AG04450 (cell line): ENCODE measurements around the gene F11. TPM values are rescaled to one million over a fixed set of nuclear protein-coding genes. Genes with fewer than 3 reads are reported as not detected.
"Not testable (repeated sequence)": the region's sequence is repeated elsewhere in the genome, so short reads cannot be mapped to it uniquely, and the experiment has no call there.

ENCODE experiments used
- CTCF ChIA-PET: fragments of 300-600, 350-600 bp; formaldehyde crosslinking; extraction: SDS; loops from one replicate; lab custom pipeline; 2022; ENCODE audit warnings: antibody characterized with exemption, inconsistent platforms; lab: Charles Lee
- POLR2A ChIA-PET: fragments of 350-600 bp; formaldehyde crosslinking; extraction: SDS; loops from one replicate; lab custom pipeline; 2021; ENCODE audit warnings: antibody characterized with exemption, inconsistent platforms; lab: Yijun Ruan, JAX
- DNase-seq: peaks from one replicate; pipeline ENCODE4 v3.0.0-alpha.2; 2011; ENCODE audit warnings: low read depth, low spot score
- H3K27ac ChIP-seq: one replicate; pipeline ENCODE4 v1.5.1; 2012; ENCODE audit warnings: low read depth, low read length, control low read depth
- H3K27me3 ChIP-seq: one replicate; pipeline ENCODE4 v1.6.0; 2012; ENCODE audit warnings: low read length; ENCODE audit not compliant: control insufficient read depth, insufficient read depth
- H3K4me3 ChIP-seq: 2 replicates; pipeline ENCODE4 v1.5.1; 2011; ENCODE audit warnings: mild to moderate bottlenecking, low read depth, low read length, control low read depth
- H3K9me3 ChIP-seq: 2 replicates; pipeline ENCODE4 v1.5.1; 2012; ENCODE audit warnings: low read length; ENCODE audit not compliant: control insufficient read depth, insufficient read depth
- CTCF ChIP-seq: IDR thresholded peaks from 2 replicates; pipeline ENCODE4 v1.5.1; 2011; ENCODE audit warnings: low read depth, low read length, control low read depth, inconsistent platforms
- polyA plus RNA-seq: library from polyadenylated mRNA; depleted of rRNA; stranded (reverse); fragments of >200 nt; gene quantifications from 2 replicates; pipeline ENCODE4 v1.2.3, GENCODE V29; 2011

The F11 gene
- polyA plus RNA-seq, 1 experiment: not detected

DNA sequence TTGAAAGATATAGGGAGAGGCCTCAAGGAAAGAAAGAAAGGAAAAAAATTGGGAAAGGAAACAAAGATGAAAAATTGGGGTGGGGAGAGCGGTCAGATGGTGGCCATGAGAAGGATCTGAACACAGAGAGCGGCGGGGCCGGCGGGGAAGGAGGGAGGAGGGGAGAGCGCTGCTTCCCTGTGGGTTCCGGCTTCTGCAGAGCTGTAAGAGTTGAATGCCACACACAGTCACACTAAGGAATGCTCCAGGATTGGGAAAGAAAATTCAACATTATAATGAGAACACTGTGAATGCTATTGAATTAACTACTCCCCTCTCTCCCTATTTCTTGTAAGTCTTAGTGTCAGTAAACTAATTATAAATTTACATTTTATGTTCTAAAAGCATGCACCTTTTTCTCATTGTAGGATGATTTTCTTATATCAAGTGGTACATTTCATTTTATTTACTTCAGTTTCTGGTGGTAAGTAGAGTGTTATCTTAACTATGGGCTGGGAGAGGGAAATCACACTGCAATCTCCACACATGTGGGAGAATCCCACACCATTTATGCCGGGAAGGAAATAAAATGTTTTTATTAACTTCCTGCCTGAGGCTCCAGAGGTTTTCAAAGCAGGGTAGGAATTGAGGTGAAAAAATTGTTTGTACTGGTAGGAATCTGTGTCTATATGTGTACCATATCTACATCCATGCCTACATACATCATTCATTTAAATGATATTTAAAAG, 904 bp downstream of the F11 start:
- H3K4me3 ChIP-seq: no peak overlapping the region
- ChIA-PET CTCF (no interaction called here), POLR2A (no interaction called here)
- no peaks in the 10 kb centered on the region for H3K27me3 ChIP-seq
- H3K9me3 ChIP-seq: no peaks in the 10 kb centered on the region
- no peak overlapping the region for H3K27ac ChIP-seq
- TF ChIP-seq CTCF: no peak
- no peak for DNase-seq

DNA sequence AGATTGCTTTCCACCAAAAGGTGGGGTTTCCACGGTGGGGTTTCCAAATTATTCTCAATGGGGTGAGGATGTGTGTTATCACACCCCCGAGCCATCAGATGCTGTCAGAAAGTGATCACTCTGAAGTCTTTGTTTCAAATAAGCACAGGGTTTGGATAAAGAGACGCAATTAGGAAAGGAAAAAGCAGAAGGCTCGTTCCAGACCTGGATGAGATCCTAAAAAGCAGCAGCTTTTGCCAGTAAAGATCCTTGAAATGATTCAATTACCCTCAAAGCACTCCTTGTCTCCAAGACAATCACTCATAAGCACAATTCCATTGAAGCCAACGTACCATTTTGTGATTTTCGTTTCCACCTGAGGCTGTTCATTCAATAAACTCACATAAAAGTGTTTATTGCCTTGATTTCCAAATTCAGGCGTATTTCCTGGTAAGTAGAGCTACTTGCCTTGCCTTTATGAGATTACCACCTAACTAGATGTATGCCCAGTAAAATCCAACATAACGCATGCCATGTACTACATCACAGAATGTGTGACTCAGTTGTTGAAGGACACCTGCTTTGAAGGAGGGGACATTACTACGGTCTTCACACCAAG, 5.2 kb downstream of the F11 start:
- ChIA-PET POLR2A (no interaction called here), CTCF (no interaction called here)
- no peak overlapping the region for H3K27ac ChIP-seq
- H3K9me3 ChIP-seq: no peaks in the 10 kb centered on the region
- peaks cover 4% of the 10 kb centered on the region for H3K27me3 ChIP-seq
- H3K4me3 ChIP-seq: no peak overlapping the region
- TF ChIP-seq CTCF: no peak
- DNase-seq: no peak

GRCh38 chr4:186272699-186273391, 6.9 kb downstream of the F11 start:
- no peak overlapping the region for H3K4me3 ChIP-seq
- DNase-seq: no peak
- H3K27me3 ChIP-seq: peaks cover 4% of the 10 kb centered on the region
- no peaks in the 10 kb centered on the region for H3K9me3 ChIP-seq
- POLR2A ChIA-PET: no interaction called here
- H3K27ac ChIP-seq: no peak overlapping the region
- TF ChIP-seq CTCF: no peak
- CTCF ChIA-PET: no interaction called here

DNA sequence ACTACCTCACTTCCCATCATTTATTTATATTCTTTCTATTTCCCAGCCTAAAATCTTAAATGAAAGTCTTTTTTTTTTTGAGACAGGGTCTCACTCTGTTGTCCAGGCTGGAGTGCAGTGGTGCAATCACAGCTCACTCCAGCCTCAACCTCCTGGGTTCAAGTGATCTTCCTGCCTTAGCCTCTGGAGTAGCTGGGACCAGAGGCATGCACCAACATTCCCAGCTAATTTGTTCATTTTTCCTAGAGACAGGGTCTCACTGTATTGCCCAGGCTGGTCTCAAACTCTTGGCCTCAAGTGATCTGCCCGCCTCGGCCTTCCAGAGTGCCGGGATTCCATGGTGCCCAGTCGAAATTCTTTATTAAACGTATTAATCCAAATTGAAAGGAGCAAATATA, 7.4 kb downstream of the F11 start:
- CTCF ChIA-PET: not testable (repeated sequence)

DNA sequence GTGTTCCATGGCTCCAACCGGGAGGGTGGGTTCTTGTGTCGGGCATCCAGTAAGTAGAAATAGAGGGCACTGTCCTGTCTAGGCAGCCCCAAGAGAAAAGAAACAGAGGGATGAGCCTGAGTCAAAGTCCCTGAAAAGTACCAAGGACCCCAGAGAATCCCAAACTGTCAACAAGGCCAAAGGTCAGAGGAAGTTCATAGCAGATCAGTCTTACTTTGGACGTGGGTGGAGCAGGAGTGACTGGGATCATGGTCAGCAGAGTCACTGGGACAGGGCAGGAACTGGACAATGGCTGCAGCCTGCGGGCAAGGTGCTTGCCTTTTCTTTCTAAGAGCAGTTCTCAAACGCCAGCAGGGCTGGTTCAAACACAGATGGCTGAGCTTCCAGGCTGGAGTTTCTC, 17.3 kb downstream of the F11 start:
- Histone ChIP-seq H3K27ac (no peak overlapping the region), H3K9me3 (no peaks in the 10 kb centered on the region), H3K27me3 (no peaks in the 10 kb centered on the region), H3K4me3 (no peak overlapping the region)
- CTCF ChIA-PET: no interaction called here
- POLR2A ChIA-PET: no interaction called here
- no peak for DNase-seq
- TF ChIP-seq CTCF: no peak

More for the DNA sequence above, 7.4 kb downstream of the F11 start:
- H3K4me3 ChIP-seq, POLR2A ChIA-PET, H3K27me3 ChIP-seq, H3K9me3 ChIP-seq, H3K27ac ChIP-seq, DNase-seq: not testable (repeated sequence)
